ENCODE data around the gene PLEKHG3.
"Not testable (repeated sequence)": the region's sequence is repeated elsewhere in the genome, so short reads cannot be mapped to it uniquely, and the experiment has no call there.

- TF ChIP-seq CTBP1 (IDR thresholded peaks at IDR 0.05; ENCODE audit: borderline replicate concordance); FOXM1 (IDR thresholded peaks at IDR 0.05; ENCODE audit: borderline replicate concordance); BHLHE40 (IDR thresholded peaks at IDR 0.05; ENCODE audit: borderline replicate concordance); LEF1 (IDR thresholded peaks at IDR 0.05; ENCODE audit: borderline replicate concordance); PKNOX1 (IDR thresholded peaks at IDR 0.05); ELF4 (IDR thresholded peaks at IDR 0.05): not testable (repeated sequence)
These were observed 45.4 kb upstream of the PLEKHG3 start for GRCh38 chr14:64658700-64659264.
